Fibroblast of lung (primary cell): ENCODE results near the gene NDST3.

Experiments used
- EZH2 ChIP-seq: IDR thresholded peaks from 2 replicates; pipeline ENCODE4 v1.5.1; 2012; ENCODE audit warnings: low read length, control low read depth, mild to moderate bottlenecking; ENCODE audit errors: missing control alignments
- TF ChIP-seq, protein P1 (sequence below), 2 donors: IDR thresholded peaks in 1 of 2; conservative IDR thresholded peaks in 1 of 2; 1 replicate in 1 of 2; 2 replicates in 1 of 2; pipeline ENCODE4 v1.5.1; 2011 to 2012; ENCODE audit warnings: low read length in 2 of 2, control low read depth in 1 of 2, inconsistent platforms in 1 of 2, low read depth in 1 of 2, mild to moderate bottlenecking in 1 of 2

DNA sequence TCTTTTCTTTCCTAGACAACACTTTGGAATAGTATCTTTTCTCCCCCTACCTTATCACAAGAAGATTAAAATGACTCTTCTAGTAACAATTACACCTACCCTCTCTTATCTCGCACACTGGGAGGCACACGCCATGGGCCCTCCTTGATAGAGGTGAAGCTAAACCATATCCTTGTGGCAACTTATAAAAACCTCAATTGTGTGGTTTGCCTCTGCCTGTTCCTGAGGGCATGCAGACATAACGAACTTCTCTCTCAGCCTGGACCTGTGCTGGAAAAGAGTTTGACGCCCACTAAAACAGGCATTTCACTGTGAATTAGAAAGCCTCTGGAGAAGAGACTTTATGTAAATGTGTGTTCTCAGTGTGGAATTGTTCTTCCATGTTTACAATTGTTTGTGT is 141.2 kb downstream of the NDST3 start:
- TF ChIP-seq, protein P1, sequence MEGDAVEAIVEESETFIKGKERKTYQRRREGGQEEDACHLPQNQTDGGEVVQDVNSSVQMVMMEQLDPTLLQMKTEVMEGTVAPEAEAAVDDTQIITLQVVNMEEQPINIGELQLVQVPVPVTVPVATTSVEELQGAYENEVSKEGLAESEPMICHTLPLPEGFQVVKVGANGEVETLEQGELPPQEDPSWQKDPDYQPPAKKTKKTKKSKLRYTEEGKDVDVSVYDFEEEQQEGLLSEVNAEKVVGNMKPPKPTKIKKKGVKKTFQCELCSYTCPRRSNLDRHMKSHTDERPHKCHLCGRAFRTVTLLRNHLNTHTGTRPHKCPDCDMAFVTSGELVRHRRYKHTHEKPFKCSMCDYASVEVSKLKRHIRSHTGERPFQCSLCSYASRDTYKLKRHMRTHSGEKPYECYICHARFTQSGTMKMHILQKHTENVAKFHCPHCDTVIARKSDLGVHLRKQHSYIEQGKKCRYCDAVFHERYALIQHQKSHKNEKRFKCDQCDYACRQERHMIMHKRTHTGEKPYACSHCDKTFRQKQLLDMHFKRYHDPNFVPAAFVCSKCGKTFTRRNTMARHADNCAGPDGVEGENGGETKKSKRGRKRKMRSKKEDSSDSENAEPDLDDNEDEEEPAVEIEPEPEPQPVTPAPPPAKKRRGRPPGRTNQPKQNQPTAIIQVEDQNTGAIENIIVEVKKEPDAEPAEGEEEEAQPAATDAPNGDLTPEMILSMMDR (conservative IDR thresholded peaks at IDR 0.05 in 1 of 2, IDR thresholded peaks at IDR 0.05 in 1 of 2; ENCODE audit: low read depth in 1 of 2, low read length in 2 of 2) = no peak
- no peak for TF ChIP-seq EZH2
